Ovary (tissue), 9 donors: ENCODE measurements around the gene MKRN2. TPM values are rescaled to one million over a fixed set of nuclear protein-coding genes. Genes with fewer than 3 reads are reported as not detected.

Experiments
- DNase-seq, 5 donors: peaks; one replicate each; pipeline ENCODE4 v3.0.0-alpha.2; 2019 to 2020
- H3K27ac ChIP-seq, 2 donors: fragments of 200-600 bp; one replicate each; pipeline versions ENCODE4 v1.5.1 to v1.8.0; 2019 to 2022
- H3K27me3 ChIP-seq: fragments of 200-600 bp; one replicate; pipeline ENCODE4 v1.8.0; 2022
- H3K36me3 ChIP-seq: fragments of 200-600 bp; sonication (generic); one replicate; pipeline ENCODE4 v1.5.1; 2019
- H3K4me1 ChIP-seq: one replicate; pipeline ENCODE4 v1.8.1; 2013; ENCODE audit warnings: mild to moderate bottlenecking, moderate library complexity; ENCODE audit not compliant: insufficient read depth
- H3K4me3 ChIP-seq: fragments of 200-600 bp; sonication (generic); one replicate; pipeline ENCODE4 v1.5.1; 2017
- H3K9me3 ChIP-seq, 2 donors: fragments of 200-600 bp in 1 of 2; sonication (generic) in 1 of 2; one replicate each; pipeline versions ENCODE4 v1.5.1 to v1.8.1; 2013 to 2019; ENCODE audit warnings: mild to moderate bottlenecking in 1 of 2, moderate library complexity in 1 of 2
- CTCF ChIP-seq, 3 donors: fragments of 450-650 bp in 2 of 3; fragments of 200-600 bp in 1 of 3; IDR thresholded peaks; one replicate each; pipeline versions ENCODE4 v1.5.1 to v1.8.0; 2016 to 2022; ENCODE audit warnings: antibody characterized with exemption in 3 of 3, mild to moderate bottlenecking in 1 of 3
- EP300 ChIP-seq: sonication (generic); formaldehyde crosslinking; IDR thresholded peaks from one replicate; pipeline ENCODE4 v1.6.1; 2017; ENCODE audit warnings: antibody characterized with exemption
- POLR2A ChIP-seq: fragments of 450-650 bp; IDR thresholded peaks from one replicate; pipeline ENCODE4 v1.6.1; 2017; ENCODE audit warnings: antibody characterized with exemption, mild to moderate bottlenecking, moderate library complexity
- WGBS, 3 donors: extraction: QIAGEN DNeasy Blood & Tissue Kit in 1 of 3; methylation state at CpG; one replicate each; pipeline versions ENCODE4 v1.1.5 to v1.1.7; 2013 to 2017; 5-methylcytosine and 5-hydroxymethylcytosine counted together
- intact Hi-C, 4 donors: fragments of 100-400 bp; cut with DNase I; formaldehyde crosslinking; loops; one replicate each; pipeline versions ENCODE4 v1.11.0 to v1.15.1; 2022 to 2023
- polyA plus RNA-seq, 2 donors: library from polyadenylated mRNA; stranded (reverse); fragments of 200-250 nt in 1 of 2; fragments of 350-450 nt in 1 of 2; fragmentation: Illumina TruSeq in 1 of 2; extraction: RNeasy Lipid Tissue Mini Kit (QIAGEN cat#74804) in 1 of 2; gene quantifications; one replicate each; pipeline ENCODE4 v1.2.3, GENCODE V29; 2013 to 2014
- total RNA-seq, 7 donors: library from RNA; depleted of rRNA in 2 of 7; stranded (reverse); fragments of >200 nt in 2 of 7; fragmentation: NEBNext Ultra II Directional in 3 of 7; extraction: Animal tissue kit (Norgen Biotek cat#: 25700) in 3 of 7; gene quantifications; one replicate each; pipeline versions ENCODE4 v1.1.0 to v1.2.4, GENCODE V29; 2016 to 2023
- donor health status: DM: no; HTN: no; CAD: no; lungs with moderate emphysema.
- donor health status: DM: no; HTN: no; CAD: no.
- donor health status: Bipolar disorder and iron deficiency.
- donor health status: DM: yes; HTN: yes; CAD: no.
- donor health status: DM: no; HTN: no; CAD: no.
- donor health status: DM: yes; HTN: yes; CAD: no.

MKRN2 gene
- total and polyA plus RNA-seq, 9 donors: 23.8 to 42.3 (median 28.8) TPM

- Histone ChIP-seq H3K36me3 (no peaks in the 10 kb centered on the region), H3K9me3 (no peaks in the 10 kb centered on the region), H3K27me3 (no peaks in the 10 kb centered on the region), H3K27ac (peak overlapping the region; percentile 78 to 88), H3K4me1 (peaks cover 7% of the 10 kb centered on the region), H3K4me3 (peak overlapping the region; percentile 95)
- TF ChIP-seq POLR2A: no peak
- TF ChIP-seq CTCF (IDR thresholded peaks at IDR 0.05): no peak
- TF ChIP-seq EP300: no peak
- no peak for DNase-seq
- 1 to 2% (median 1%) methylated on average over 18 of the region's 18 CpGs for WGBS, 3 donors
- intact Hi-C loops: loop anchor here in 1 of 4 donors (5.0 kb wide), 1 partner anchor 105 kb away; the partner anchor contains the start of gene RAF1
These were observed 700 bp downstream of the MKRN2 start for GRCh38 chr3:12557473-12558100.

- WGBS, 3 donors: 75 to 84% (median 75%) methylated on average over 4 of the region's 4 CpGs
- intact Hi-C loops: loop anchor here in 1 of 4 donors (5.0 kb wide), 1 partner anchor 104 kb away; the partner anchor contains the start of gene RAF1
- DNase-seq: no peak
- peaks cover 7% of the 10 kb centered on the region for H3K4me1 ChIP-seq
- TF ChIP-seq EP300 (no peak), POLR2A (no peak), CTCF (IDR thresholded peaks at IDR 0.05) (no peak)
- H3K9me3 ChIP-seq: no peaks in the 10 kb centered on the region
- H3K4me3 ChIP-seq: no peak overlapping the region
- no peak overlapping the region for H3K27ac ChIP-seq
- no peaks in the 10 kb centered on the region for H3K36me3 ChIP-seq
- no peaks in the 10 kb centered on the region for H3K27me3 ChIP-seq
These were observed 1.8 kb downstream of the MKRN2 start for GRCh38 chr3:12558706-12559105.

- intact Hi-C loops: loop anchor here in 1 of 4 donors (5.0 kb wide), 1 partner anchor 103 kb away; the partner anchor contains the start of gene RAF1
- WGBS, 3 donors: 76 to 88% (median 76%) methylated on average over 3 of the region's 3 CpGs
- peaks cover 6% of the 10 kb centered on the region for H3K4me1 ChIP-seq
These were observed 2.6 kb downstream of the MKRN2 start for GRCh38 chr3:12559520-12559919.

GRCh38 chr3:12560505-12561190 lies 3.8 kb downstream of the MKRN2 start:
- Histone ChIP-seq H3K27me3 (no peaks in the 10 kb centered on the region), H3K4me3 (no peak overlapping the region), H3K27ac (no peak overlapping the region), H3K36me3 (no peaks in the 10 kb centered on the region), H3K4me1 (peaks cover 5% of the 10 kb centered on the region), H3K9me3 (no peaks in the 10 kb centered on the region)
- intact Hi-C loops: no loop called here
- TF ChIP-seq CTCF (IDR thresholded peaks at IDR 0.05) (no peak), EP300 (no peak), POLR2A (no peak)
- WGBS, 3 donors: 72 to 75% (median 74%) methylated on average over 5 of the region's 5 CpGs
- DNase-seq: no peak

More at GRCh38 chr3:12559520-12559919, 2.6 kb downstream of the MKRN2 start:
- TF ChIP-seq CTCF (IDR thresholded peaks at IDR 0.05): no peak
- TF ChIP-seq EP300: no peak
- no peaks in the 10 kb centered on the region for H3K9me3 ChIP-seq
- no peak overlapping the region for H3K27ac ChIP-seq
- DNase-seq: no peak
- no peaks in the 10 kb centered on the region for H3K27me3 ChIP-seq
- H3K36me3 ChIP-seq: no peaks in the 10 kb centered on the region
- H3K4me3 ChIP-seq: no peak overlapping the region
